Dermis blood vessel endothelial cell (primary cell): Measurements from ENCODE around the gene MCF2L2. TPM values are rescaled to one million over a fixed set of nuclear protein-coding genes. Genes with fewer than 3 reads are reported as not detected.
"Not testable (repeated sequence)": the region's sequence is repeated elsewhere in the genome, so short reads cannot be mapped to it uniquely, and the experiment has no call there.

Experiments
- DNase-seq: peaks from one replicate; pipeline ENCODE4 v3.0.0; 2010
- total RNA-seq: library from RNA; depleted of rRNA; stranded (reverse); fragments of >200 nt; gene quantifications from 2 replicates; pipeline ENCODE4 v1.2.3, GENCODE V29; 2014

MCF2L2 gene, protein sequence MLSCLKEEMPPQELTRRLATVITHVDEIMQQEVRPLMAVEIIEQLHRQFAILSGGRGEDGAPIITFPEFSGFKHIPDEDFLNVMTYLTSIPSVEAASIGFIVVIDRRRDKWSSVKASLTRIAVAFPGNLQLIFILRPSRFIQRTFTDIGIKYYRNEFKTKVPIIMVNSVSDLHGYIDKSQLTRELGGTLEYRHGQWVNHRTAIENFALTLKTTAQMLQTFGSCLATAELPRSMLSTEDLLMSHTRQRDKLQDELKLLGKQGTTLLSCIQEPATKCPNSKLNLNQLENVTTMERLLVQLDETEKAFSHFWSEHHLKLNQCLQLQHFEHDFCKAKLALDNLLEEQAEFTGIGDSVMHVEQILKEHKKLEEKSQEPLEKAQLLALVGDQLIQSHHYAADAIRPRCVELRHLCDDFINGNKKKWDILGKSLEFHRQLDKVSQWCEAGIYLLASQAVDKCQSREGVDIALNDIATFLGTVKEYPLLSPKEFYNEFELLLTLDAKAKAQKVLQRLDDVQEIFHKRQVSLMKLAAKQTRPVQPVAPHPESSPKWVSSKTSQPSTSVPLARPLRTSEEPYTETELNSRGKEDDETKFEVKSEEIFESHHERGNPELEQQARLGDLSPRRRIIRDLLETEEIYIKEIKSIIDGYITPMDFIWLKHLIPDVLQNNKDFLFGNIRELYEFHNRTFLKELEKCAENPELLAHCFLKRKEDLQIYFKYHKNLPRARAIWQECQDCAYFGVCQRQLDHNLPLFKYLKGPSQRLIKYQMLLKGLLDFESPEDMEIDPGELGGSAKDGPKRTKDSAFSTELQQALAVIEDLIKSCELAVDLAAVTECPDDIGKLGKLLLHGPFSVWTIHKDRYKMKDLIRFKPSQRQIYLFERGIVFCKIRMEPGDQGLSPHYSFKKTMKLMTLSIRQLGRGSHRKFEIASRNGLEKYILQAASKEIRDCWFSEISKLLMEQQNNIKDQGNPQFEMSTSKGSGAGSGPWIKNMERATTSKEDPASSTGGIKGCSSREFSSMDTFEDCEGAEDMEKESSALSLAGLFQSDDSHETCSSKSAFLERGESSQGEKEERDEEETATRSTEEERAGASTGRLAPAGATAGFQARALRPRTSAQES
- total RNA-seq = 0.34 and 0.84 TPM in 2 replicates

- DNase-seq = peak; percentile 35
Measured at GRCh38 chr3:183428447-183429211, at the start of gene MCF2L2. Gene MCF2L2 (minus strand): TSS chr3:183428619. CDS start chr3:183427977, 642 bp downstream.

DNA sequence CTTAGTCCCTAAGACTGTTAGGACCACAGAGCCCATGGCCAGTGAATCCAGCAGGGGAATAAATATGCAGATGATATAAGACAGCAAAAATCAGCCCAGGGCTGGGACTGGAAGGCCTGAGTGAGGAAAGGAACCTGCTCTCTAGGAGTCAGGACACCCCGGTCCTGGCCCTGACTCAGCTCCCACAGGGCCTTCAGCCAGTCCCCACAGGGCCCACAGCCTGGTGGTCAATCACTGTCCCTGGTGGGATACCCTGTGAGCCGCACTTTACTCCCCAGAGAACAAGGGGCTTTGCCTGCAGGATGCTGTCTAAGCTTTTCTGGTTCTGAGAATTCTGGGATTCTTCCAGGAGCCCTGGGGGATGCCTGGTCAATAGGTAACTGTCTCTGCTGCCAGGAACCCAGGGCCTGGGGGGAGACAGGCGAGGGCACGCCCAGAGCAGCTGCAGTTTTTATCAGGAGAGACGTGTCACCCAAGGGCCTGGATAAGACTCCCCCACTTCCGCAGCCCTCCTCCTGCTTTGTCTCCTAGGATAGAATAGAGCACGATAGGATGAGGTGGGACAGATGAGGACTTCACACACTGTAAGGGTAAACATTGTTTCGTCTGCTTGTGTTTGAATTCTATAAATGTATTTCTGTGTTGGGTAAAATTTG lies 49.5 kb upstream of the MCF2L2 start:
- no peak for DNase-seq

- DNase-seq = not testable (repeated sequence)
Measured at GRCh38 chr3:183475764-183476162, 47.3 kb upstream of the MCF2L2 start.

DNA sequence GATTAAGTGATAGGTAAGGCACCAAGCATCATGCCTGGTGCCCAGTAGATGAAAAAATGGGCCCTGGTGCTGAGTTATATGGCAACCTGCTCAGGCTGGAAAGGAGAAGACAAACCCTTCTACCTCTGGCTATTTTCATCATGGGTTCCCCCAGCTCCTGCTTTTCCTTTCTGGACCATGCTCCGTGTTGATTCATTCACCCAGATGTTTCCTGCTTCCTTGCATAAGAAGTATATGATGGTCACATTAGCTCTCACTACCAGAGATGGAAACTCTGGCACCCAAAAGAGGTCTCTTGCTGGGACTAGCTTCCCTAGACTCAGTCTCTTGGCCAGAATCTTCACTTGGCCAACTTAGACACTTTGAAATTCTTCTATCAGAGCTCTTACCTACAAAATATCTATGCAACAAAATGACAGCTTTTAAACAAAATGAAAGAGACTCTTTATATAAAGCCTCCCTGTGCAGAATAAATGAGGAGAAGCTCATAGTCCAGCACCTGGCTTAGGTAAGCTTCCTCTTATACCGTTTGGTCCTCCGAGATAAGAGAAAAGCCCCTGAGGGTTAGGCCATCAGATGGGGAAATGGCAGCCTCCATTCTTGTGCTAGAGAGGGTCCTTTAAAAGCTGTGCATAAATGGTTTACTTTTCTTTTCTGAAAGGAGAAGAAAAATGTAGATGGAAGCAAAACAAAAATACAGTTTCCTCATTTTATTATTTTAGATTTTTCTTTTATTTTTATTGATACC lies 46.8 kb upstream of the MCF2L2 start:
- DNase-seq = peak; percentile 88

DNA sequence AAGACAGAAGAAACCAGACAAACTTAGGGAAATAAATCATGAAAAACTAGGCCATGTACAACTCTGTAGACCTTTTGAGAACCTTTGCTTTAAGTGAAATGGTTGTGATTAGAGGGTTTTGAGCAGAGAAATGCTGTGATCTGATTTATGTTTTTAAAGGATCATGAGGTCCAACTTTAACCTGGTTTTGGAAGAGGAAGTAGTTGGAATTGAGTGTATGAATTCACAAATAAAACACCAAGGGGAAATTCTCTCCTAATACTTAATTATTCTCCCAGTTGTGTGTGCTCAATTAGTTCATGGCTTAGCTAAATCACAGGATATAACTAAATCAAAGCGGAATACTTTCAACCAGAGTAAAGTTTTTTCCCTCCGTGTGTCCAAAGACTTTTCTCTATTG lies 45.5 kb upstream of the MCF2L2 start:
- DNase-seq = no peak

DNA sequence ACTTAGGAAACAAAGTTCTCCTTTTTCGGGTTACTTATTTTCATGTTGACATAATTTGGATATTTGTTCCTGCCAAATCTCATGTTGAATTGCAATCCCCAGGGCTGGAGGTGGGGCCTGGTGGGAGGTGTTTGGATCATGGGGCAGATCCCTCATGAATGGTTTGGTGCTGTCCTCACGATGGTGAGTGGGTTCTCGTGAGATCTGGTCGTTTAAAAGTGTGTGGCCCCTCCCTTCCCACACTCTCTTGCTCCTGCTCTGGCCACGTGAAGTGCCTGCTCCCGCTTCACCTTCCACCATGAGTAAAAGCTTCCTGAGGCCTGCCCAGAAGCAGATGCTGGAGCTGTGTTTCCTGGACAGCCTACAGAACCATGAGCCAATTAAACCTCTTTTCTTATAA lies 43.7 kb upstream of the MCF2L2 start:
- DNase-seq = no peak

GRCh38 chr3:183468424-183468823 lies 40.0 kb upstream of the MCF2L2 start:
- no peak for DNase-seq

DNA sequence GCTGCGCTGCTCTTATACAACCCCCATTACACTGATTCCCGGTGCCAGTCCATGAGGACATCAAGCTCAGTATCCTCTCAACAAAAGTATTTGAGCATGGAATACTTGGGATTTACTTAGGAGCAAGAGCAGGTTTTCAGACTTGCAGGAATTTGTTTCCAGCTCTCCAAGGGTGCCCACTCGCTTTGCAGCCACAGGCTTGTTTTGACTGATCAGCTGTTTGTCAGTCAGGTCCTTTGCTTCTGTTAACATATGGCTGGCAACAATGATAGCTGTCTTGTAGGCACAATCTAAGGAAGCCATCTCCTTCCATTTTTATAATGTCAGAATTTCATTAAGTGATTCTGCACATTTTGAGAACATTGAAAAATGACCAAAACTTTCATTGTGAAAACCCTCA lies 38.2 kb upstream of the MCF2L2 start:
- no peak for DNase-seq

- DNase-seq = not testable (repeated sequence)
Measured at GRCh38 chr3:183465710-183466109, 37.3 kb upstream of the MCF2L2 start.

DNA sequence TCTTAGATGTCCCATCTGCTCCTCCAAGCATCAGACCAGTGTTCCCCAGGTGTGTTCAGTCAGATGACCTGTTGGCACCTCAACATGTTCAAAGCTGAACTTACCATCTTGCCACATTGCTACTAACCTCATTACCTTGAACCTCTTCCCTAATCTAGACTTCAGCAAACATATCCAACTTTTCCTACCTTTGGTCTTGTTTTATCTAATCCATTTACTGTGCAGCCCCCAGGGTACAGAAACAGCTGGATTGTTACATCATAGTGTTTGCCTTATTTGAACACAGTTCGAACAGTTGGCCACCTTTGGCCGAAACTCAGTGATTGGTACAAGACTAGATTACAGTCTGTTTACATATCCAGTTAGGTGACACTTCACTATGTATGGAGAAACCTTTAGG lies 36.1 kb upstream of the MCF2L2 start:
- DNase-seq = no peak

GRCh38 chr3:183460081-183461055 lies 31.9 kb upstream of the MCF2L2 start:
- peak; percentile 57 for DNase-seq

DNA sequence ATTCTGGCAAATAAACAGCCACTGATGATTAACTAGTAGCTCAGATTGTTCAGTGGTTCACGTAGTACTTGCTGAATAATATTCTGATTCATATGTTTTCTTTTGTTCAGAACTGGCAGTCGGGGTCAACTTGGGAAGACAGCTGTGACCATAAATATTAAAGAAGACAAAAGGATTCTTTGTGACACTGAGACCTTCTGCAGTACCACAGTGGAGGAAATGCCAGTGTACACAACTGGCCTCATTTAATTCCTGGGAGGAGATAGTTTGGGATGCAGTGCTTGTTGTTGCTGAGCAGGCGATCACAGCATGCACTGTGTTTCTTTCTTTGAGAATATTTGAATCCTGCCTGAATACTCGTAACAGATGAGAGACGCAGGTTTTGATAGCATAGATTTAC lies 26.7 kb upstream of the MCF2L2 start:
- DNase-seq = peak; percentile 73

DNA sequence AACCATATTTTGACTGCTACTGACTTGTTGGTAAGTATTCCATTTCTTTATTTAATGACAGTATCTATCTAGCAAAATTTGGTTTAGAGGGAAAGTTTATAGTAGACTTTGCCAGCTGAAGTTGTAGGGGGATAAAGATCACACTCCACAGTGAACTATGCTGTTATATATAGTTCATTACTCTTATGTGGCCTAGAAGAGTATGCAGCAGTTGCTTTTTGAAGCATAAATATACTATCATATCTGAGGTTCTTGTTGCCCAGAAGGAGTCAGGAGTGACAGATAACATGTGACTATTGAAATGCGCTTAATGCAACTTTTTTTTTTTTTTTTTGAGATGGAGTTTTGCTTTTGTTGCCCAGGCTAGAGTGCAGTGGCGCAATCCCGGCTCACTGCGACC lies 25.6 kb upstream of the MCF2L2 start:
- DNase-seq = no peak

DNA sequence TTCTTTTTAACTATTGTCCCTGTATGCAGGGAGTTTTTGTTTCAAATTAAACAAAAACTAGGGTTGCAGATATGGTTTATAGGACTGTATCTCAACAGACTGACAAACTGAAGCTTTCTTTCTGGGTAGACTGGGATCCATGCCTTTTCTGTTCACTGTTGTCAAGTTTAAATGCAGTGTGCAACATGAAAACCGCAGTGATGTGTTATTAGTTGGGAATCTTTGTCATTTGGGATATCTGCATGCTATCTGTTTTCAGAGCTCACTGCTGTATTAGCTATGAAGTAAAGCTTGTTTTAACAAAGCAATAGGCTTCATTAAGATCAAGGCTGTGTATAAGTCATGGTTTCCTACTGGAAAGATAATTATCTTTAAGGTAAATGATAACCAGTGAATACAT lies 21.4 kb upstream of the MCF2L2 start:
- no peak for DNase-seq

- peak; percentile 76 for DNase-seq
Measured at GRCh38 chr3:183449391-183449790, 21.0 kb upstream of the MCF2L2 start.

GRCh38 chr3:183448369-183449128 lies 20.1 kb upstream of the MCF2L2 start:
- DNase-seq = no peak

GRCh38 chr3:183447206-183448001 lies 19.0 kb upstream of the MCF2L2 start:
- peak; percentile 95 for DNase-seq

- DNase-seq = no peak
Measured at GRCh38 chr3:183446838-183447205, 18.4 kb upstream of the MCF2L2 start.
